GM19239 (cell line): Measurements from ENCODE around the gene MUTYH.
A peak's percentile ranks its signal among the peaks of the same experiment; 100 is the strongest.

Experiments used
- DNase-seq: peaks from one replicate; pipeline ENCODE4 v3.0.0; 2011; ENCODE audit warnings: low spot score; ENCODE audit not compliant: insufficient read length
- FAIRE-seq: peaks from 2 replicates; lab custom pipeline; 2011; peaks lifted over from hg19 to GRCh38; lab: Jason Lieb, UNC

The MUTYH gene

DNA sequence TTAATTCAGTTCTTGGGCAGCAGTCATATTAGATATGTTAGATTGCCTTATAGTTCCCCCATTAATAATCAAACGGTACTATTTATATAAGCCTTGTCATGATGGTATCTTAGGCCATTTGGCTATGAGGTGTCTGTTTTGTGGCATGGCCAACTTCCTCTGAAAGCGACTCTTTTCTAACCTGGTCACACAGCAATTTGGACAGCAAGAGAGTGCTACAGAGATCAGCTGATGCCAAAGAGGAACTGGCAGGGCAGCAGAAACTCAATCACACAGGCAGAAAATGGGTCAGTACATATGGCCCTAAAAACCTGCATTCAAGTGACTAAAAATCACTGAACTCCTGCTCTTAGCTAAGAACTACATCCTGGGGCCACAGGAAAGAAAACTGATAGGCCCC lies 13.4 kb upstream of the MUTYH start:
- DNase-seq (no peak), FAIRE-seq (no peak)

DNA sequence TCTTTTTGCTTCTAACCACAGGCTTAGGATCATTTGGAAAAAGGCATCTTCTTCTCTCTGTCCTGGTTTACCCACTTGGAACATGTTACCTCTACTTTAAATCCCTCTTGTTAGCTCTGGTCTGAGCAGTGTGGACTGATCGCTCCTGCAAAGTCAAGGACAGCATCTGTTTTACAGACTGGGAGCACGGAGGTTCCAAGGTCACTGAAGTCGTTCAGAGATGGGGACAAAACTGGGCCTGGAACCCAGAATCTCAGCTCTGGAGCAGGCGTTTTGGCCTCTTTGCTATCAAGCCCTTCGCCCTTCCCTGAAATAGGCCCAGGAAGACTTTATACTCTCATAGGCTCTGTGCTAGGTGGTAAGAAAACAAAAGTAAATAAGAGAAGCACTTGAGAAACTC lies 11.3 kb upstream of the MUTYH start:
- FAIRE-seq (no peak), DNase-seq (no peak)

DNA sequence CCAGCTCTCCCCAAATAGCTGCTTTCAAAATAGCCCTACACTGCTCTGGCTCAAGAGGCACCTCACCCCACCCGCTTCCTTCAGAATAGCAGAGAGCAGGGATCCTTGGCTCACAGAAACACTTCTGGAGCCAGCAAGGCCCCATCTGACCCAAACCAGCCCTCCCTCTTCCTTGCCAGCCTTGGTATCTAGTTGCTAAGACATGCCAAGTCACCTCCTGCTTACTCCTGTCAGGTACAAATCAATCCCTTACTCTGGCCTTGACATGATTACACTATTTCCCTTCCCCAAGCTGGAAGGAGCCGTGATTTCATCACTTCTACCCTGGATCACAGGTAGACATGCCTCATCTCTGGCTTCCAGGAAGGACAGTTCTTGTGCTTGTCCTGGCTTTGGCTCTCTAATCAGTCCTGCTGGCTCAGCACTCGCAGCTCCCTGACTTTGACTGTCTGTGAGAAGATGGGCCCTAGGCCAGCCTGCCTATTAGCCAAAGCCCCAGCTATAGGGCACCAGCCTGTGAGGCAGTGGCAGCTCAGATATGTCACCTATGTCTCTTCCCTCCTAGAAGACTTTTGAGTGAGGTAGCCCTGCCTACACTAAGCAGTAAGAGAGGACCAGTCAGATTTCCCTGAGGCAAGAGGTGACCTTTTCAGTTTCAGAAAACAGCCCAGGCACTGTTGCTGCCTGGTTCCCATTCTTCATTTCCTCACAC lies 8.9 kb upstream of the MUTYH start:
- FAIRE-seq: no peak
- no peak for DNase-seq

DNA sequence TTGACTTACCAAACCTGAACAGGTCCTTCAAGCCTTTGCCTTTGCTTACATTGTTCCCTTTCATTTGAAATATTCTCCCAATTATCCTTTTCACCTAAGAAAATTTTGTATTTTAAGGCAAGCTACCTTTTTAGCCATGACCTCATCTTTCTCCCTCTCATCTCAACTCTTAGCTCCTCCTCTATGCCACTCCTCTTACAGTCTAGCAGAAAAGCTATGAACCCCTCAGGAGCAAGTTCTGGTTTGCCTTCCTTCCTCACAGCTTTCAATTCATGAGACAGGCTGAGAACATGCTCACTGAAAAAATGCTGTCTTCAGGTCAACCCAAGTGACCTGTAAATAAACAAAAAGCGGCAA lies 8.3 kb upstream of the MUTYH start:
- FAIRE-seq: no peak

DNA sequence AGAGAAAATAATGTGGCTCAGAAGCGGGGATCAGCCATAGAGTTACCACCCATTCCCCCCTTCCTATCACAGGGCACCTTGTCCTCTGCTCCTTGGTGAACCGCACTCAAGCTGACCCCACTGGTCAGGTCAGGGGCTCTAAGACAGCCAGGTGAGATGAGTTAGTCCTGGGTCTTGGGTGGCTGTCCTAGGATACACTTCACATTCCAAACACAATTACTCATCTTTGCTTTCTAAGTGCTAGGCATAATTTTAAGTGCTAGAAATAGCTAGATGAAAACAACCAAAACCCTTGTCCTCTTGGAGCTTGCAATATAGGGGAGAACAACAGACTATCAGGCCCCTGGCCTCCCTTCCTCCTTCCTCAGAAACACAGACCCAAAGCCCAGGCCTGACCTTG lies 7.8 kb upstream of the MUTYH start:
- DNase-seq (no peak), FAIRE-seq (no peak)

More for the DNA sequence above, 8.3 kb upstream of the MUTYH start:
- no peak for DNase-seq

DNA sequence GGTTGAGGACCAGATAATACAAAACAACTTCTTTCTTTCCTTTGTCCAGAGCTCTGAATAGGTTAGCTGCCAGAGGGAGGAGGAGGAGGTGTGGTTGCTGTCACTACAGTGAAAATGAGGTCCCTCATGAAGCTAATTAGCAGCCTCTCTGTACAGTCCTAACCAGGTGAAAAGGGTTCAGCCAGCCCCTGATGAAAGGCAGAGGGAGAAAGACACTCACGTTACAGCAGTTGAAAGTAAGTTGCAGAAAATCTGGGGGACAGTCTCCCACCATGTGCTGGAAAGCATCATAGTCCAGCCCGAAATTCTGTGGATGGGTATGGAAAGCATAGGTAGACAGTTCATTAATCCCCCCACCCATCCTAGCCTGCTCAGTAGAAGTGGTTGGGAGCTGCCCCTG lies 6.2 kb upstream of the MUTYH start:
- no peak for FAIRE-seq

DNA sequence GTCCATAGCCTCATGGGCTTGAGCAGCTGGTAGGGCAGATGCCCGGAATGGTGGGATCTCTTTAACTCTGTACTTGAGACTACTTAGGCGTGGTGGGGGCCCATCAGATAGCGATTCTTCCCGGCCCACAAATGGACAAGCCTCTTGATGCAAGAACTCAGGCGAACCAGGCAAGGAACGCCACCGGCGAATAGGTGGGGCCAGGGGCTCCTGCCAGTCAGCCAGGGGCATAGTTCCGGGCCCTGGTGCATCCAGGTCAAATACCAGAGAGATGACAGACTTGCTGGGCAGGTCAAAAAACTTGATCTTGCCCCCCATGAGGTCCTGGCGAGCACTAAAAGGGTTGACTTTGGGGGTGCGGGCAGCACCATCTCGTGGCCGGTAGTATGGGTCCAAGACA lies 4.8 kb upstream of the MUTYH start:
- DNase-seq: no peak
- no peak for FAIRE-seq

More for the DNA sequence above, 6.2 kb upstream of the MUTYH start:
- DNase-seq: no peak

DNA sequence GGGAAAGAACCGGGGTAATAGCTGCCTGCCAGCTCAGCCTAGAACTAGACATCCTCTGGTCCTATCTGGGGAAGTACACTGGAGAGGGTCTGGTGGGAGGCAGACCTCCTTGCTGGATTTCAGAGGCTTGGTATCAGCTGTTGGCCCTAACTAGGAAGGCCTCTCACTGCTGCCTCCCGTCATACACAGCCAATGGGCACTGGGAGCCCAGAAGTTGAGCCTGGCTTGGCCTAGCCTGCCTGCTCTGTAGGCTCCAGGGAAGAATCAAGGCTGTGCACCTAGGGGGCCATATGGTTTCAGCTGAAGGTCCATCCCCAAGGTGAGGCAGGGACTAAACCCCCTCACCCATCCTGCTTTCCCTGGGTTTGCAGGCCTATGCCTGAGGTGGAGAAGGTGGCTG lies 4.3 kb upstream of the MUTYH start:
- FAIRE-seq (no peak), DNase-seq (no peak)

DNA sequence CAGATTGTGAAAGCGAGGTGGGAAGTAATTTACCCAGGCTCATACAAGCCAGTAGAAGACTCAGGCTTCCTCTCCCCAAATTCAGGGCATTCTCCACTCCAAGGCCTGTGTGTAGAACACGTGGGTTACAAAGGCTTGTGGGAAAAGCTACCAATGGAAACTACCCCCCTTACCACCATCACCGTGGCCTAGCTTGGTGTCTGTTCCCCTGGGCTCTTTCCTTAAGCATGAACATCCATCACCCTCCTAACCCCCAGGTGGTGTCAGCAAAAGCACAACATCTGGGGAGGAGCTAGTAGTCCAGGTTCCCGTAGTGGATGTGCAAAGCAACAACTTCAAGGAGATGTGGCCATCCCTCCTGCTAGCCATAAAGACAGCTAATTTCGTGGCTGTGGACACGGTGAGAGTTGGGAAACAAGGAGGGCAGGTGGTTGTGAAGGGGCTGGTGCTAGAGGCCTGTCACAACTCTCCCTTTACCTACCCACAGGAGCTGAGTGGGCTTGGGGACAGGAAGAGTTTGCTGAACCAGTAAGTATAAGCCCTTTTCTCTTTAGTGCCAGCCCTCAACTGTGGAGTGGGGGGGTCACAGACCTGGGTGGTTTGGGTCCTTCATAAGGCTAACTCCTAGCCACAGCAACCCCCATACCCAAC lies 701 bp upstream of the MUTYH start:
- FAIRE-seq: no peak
- no peak for DNase-seq

DNA sequence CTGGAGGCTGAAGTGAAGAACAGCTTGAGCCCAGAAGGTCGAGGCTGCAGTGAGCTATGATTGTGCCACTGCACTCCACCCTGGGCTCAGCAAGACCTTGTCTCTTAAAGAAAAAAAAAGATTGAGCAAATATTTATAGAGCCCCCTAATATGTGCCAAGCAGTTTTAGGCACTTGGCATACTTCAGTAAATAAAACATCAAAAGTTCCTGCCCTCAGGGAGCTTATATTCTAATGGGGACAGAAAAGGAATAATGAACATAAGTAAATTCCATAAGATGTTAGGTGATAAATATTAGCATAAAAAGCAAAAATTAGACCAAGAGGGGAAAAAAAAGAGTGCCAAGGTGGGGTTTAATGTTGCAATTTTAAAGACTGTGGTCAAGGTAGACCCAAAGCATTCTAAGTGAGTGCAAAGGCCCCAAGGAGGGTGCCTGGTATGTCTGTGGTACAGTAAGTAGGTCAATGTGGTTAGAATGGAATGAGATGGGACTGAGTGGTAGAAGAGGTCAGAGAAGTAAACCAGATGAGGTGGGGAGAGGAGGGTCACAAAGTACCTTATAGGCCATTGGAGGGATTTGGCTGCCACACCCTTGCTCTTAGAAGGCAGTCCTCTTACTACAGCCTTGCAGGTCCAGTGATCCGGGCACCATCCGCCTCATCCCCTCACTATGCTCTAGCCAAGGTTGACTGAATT lies 2.5 kb downstream of the MUTYH start:
- FAIRE-seq (no peak), DNase-seq (no peak)

DNA sequence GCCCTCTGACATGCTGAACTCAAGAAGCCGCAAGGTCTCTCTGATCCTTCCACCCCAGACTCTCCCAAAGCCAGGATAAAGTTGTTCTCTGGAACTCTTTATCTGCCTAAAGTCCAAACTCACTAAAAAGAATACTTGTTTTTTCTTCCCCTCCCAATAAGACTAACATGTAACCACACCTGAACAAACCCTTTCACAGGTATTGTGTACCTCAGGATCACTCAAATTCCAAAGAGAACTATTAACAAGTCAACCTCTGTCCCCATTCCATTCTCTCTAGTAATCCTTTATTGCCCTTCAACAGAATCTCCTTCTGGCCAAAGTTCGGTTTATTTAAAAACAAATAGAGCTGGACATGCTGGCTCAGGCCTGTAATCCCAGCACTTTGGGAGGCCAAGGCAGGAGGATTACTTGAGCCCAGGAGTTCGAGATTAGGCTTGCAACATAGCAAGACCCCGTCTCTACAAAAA lies 4.3 kb downstream of the MUTYH start:
- DNase-seq: no peak
- FAIRE-seq: no peak

DNA sequence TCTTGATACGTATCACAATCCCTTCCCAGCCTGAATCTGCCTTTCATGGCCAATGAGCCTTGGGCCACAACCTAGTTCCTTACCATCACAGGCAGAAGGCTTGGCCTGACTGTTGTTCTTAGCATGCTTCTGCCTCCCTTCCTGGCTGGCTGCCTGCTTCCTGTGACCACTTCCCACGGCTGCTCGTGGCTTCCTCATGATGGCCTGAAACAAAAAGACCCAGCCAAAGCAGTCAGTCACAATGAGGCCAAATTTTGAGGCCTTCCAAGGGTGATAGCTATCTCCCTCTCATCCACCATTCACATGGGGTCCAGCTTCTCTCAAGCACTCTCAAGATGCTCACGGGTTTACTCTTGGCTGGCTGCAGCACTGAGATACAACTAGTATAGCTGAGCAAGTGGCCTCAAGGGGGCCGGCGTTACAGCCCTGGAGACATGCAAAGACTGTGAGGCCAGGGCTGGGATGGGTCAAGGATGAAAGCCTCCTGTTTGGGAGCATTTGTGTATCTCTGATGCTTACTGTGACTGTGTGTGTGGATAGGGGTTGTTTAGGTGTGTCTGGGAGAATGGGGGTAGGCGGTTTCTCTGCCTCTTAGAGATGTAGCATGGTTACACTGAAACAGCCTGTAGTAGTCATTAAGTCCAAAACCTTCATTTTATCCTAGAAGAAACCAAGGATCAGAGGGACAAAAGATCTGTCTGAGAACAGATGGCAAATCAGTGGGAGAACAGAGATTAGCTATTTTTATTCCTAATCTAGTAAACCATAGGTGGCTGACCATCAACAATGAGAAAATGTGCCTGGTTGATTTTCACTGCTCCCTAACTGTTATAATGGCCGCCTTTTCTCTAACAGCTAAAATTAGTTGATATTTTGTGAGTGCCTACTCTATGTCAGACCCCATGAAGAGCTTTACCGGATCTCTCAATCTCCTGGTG lies 5.7 kb downstream of the MUTYH start:
- DNase-seq: no peak
- FAIRE-seq: no peak

DNA sequence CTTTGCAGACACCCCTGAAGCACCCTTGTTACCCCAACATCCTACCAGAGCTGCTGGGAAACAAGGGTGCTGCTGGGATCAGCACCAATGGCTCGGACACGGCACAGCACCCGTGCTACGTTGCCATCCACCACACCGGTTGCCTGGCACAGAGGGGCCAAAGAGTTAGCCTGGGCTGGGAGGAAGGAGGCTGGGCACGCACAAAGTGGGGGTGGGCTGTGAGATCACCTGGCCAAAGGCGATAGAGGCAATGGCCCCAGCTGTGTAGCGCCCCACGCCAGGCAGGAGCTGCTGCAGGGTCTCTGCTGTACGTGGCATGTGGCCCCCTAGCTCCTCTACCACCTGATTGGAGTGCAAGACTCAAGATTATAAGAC lies 7.9 kb downstream of the MUTYH start:
- DNase-seq (no peak), FAIRE-seq (no peak)

DNA sequence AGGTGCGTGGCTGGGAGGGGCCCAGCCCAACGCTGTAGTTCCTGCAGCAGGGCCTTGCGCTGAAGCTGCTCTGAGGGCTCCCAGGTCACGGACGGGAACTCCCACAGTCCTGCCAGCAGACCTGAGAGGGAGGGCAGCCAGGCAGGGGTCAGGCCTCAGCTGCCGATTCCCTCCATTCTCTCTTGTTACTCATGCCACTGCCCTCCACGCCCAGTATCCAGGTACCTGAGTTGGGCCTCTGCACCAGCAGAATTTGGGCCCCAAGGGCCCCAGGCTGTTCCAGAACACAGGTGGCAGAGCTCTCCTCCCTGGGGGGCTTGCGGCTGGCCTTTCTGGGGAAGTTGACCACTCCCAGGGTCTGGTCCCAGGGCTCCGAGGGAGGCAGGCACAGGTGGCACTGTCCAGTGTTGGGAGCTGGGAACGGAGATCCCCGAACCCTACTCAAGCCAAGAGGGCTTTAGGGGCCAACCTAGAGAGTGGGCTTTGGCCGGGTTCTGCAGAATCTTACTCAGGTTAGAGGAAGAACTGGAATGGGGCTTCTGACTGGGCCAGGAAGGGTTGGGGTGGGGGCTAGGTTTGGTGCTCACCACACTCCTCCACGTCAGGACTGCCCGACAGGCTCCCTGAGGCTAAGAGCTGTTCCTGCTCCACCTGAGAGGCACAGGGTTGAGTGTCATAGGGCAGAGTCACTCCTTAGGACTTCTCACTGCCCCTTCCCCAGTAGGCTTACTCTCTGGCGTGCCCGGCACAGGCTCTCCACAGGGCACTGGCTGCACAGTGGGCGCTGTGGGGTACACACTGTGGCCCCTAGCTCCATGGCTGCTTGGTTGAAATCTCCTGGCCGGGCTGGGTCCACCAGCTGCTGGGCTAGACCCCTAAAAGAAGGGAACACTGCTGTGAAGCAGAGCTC lies 8.5 kb downstream of the MUTYH start:
- DNase-seq (no peak), FAIRE-seq (no peak)

DNA sequence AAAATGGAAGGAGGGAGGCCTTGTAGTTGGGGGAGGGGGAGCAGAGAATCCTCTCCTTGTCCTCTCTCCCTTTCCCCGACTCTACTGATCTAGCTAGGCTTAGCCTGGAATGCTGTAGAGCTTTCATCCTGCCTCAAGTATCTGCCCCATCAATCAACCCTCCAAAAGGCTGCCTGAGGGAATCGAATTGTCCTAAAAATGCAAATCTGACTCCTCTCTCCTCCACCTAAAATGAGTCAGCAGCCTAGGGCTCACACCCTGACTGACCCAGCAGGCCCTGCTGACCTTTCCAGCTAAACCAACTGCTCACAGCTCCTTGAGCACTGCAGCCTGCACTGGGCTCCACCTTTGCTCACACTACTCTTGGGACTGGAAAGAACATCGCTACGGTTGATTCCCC lies 10.8 kb downstream of the MUTYH start:
- FAIRE-seq: no peak
- DNase-seq: no peak

DNA sequence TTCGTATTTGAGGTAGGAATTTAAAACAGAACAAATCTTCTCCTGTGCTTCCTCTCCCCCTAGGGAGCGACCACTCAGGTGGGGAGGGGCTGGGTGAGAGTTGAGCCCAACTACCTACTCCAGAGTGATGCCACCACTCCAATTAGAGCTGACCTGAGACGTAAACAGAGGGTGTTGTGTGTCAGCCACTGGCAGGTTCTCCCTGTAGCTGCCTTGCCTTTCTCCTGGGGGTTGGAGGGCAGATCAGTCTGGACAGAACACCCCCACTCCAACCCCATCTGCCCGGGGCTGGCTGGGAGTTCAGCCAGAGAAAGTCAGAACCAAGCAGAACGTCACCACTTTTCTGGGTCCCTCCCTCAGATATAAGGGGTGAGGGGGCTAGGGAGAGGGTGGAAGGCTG lies 11.6 kb downstream of the MUTYH start:
- DNase-seq (no peak), FAIRE-seq (no peak)

DNA sequence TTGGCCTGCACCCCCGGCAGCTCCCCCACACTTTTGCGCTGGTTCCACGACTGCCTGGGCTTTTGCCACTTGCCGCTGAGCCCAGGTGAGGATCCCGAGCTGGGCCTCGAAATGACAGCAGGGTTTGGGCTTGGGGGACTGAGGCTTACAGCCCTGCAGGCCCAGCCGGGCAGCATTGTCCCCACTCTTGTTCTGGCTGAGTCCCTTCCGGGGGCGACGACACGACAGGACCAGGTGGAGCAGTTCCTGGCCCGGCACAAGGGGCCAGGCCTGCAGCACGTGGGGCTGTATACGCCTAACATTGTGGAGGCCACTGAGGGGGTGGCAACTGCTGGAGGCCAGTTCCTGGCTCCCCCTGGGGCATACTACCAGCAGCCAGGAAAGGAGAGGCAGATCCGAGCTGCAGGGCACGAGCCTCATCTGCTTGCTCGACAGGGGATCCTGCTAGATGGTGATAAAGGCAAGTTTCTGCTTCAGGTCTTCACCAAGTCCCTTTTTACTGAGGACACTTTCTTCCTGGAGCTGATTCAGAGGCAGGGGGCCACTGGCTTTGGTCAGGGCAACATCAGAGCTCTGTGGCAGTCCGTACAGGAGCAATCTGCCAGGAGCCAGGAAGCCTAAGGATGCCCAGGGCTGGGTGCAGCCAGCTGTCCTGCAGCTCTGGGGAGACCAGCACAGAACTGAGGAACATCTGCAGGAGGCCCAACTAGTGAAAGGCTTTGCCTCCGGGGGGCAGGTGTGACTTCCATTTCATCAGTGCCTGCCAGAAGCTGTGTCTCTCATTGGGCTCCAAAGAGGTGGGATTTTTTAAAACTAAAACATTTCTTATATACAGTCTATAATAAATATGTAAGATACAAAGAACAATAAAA lies 12.4 kb downstream of the MUTYH start:
- DNase-seq (no peak), FAIRE-seq (peak; percentile 31)
